NCI-H1092 treated with DMSO at 0.1 percent for 48 hours (cell line): ENCODE data around the gene TSC1.
"Not testable (repeated sequence)": the region's sequence is repeated elsewhere in the genome, so short reads cannot be mapped to it uniquely, and the experiment has no call there.

ENCODE experiments used
- DNase-seq: peaks from one replicate; lab custom pipeline; 2025; lab: John Stamatoyannopoulos, UW

TSC1 gene

DNA sequence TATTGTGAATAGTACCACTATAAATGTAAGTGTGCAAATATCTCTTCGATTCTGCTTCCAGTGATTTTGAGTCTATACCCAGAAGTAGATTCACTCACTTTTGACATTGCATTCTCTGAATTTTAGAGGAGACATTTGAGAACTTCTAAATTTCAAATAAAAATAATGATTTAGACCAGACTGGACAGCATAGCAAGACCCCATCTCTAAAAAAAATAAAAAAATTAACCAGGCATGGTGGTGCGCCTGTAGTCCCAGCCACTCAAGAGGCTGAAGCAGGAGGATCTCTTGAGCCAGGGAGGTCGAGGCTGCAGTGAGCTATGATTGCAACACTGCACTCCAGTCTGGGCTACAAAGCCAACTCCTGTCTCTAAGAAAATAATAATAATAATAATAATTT lies 32.2 kb upstream of the TSC1 start:
- no peak for DNase-seq

GRCh38 chr9:132975961-132976360 lies 31.5 kb upstream of the TSC1 start:
- DNase-seq: no peak

DNA sequence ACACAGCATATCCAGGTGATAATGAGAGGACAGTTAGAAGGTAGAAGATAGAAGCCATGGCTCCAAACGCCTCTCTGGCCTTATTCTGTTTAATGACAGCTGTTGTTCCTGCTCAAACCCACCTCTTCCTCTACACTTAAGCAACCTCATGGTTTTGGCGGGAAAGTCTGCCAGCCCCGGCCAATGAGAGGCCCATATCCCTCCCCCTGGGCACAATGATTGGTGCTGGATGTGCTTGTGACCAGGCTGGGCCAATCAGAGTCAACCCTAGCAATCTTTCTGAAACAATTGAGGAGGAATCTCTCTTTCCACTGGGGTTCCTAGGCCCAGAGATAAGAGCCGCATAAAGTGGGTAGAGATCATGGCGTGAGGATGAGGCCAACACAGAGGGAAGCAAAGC lies 29.3 kb upstream of the TSC1 start:
- no peak for DNase-seq

- no peak for DNase-seq
Measured at GRCh38 chr9:132973166-132973565, 28.8 kb upstream of the TSC1 start.

GRCh38 chr9:132970324-132971062 lies 26.1 kb upstream of the TSC1 start:
- no peak for DNase-seq

- no peak for DNase-seq
Measured at GRCh38 chr9:132969783-132970182, 25.4 kb upstream of the TSC1 start.

DNA sequence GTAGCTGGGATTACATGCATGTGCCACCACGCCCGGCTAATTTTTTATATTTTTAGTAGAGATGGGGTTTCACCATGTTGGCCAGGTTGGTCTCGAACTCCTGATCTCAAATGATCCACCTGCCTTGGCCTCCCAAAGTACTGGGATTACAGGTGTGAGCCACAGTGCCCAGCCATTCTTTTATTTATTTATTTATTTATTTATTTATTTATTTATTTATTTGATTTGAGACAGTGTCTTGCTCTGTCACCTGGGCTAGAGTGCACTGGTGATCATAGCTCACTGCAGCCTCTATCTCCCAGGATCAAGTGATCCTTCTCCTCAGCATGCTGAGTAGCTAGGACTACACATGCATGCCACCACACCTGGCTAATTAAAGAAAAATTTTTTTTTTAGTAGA lies 23.5 kb upstream of the TSC1 start:
- not testable (repeated sequence) for DNase-seq

DNA sequence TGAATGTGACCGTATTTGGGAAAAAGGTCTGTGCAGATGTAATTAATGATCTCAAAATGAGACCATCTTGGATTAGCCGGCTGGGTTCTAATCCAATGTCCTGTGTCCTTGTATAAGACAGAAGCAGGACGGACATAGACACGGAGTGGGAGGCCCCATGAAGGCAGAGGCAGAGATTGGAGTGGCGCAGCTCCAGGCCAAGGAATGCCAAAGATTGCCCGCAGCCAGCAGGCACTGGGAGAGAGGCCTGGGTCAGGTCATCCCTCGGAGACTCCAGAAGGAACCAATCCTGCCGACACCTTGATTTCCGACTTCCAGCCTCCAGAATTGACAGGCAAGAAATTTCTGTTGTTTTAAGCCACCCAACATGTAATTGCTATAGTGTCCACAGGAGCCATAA lies 21.1 kb upstream of the TSC1 start:
- DNase-seq: no peak

- no peak for DNase-seq
Measured at GRCh38 chr9:132961002-132961401, 16.6 kb upstream of the TSC1 start.

GRCh38 chr9:132957805-132958204 lies 13.4 kb upstream of the TSC1 start:
- no peak for DNase-seq

- no peak for DNase-seq
Measured at GRCh38 chr9:132955768-132956167, 11.4 kb upstream of the TSC1 start.

DNA sequence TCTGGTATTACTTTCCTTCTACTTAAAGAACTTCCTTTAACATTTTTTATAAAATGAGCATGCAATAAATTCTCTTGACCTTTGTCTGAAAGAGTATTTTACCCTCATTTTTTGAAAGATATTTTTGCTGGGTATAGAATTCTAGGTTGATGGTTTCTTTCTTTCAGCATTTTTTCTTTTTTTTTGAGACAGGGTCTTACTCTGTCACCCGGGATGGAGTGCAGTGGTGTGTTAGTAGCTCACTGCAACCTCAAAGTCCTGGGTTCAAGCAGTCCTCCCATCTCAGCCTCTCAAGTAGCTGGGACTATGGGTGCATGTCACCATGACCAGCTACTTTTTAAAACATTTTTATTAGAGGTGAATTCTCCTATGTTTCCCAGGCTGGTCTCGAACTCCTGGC lies 10.7 kb upstream of the TSC1 start:
- DNase-seq: no peak

DNA sequence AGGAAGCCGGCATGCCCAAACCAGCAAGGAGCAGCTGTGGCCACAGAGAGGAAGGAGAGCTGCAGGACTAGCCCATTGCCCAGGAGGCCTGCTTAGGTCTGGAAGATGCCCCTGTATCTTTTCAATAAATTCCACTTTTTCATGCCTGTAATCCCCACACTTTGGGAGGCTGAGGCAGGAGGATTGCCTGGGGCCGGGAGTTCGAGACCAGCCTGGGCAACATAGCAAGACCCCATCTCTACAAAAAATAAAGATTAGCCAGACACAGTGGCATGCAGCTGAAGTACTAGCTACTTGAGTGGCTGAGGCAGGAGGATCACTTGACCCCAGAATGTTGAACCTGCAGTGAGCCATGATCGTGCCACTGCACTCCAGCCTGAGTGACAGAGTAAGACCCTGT lies 5.3 kb upstream of the TSC1 start:
- DNase-seq: no peak

GRCh38 chr9:132948482-132949050 lies 4.2 kb upstream of the TSC1 start:
- DNase-seq: no peak

- no peak for DNase-seq
Measured at GRCh38 chr9:132947756-132948155, 3.3 kb upstream of the TSC1 start.

DNA sequence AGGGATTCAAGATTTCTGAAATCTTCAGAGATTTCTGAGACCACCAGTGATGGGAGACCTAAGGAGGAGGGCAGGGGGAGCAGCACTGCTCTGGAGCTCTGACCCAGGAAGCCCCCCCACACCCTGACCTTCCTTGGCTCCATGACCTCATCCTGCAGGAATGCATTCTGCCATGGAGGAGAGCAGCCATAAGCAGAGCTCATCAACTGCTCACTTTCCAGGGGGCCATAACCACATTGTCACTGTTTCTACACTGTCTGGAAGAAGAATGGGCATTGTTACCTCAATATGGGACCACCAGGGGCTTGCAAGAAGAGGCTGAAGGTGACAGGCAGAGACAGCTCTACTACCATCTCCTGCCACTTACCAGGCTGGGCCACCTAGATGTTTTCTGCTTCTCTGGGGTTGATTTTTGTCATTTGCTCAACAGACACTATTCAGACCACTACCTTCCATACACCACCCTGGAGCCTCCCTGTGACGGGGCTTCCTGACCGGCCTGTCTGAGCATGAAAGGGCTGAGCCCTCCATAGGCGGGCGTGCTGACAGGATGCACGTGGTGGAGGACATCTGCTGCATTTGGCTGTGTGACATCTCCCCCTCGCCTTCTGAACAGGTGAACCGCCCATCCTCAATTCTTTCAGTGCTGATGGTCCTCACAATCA lies 2.3 kb upstream of the TSC1 start:
- DNase-seq: no peak

DNA sequence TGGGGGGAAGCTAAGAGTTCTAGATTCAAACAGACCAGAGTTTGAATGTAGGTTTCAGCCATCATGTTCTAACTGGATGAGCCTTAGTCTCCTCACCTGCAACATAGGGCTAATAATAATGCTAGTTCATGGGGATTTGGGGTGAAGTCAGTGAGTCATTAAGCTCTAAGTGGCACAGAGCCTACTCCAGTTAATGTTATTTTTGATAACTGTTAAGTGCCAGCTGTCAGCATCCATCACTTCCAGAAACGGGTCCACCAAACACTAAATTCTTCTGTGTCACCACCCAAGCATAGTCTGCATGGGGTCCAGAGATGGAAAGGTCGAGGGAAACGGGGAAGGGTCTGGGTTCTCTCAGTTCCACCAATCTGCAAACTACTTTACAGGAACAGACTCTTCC lies 1.8 kb upstream of the TSC1 start:
- no peak for DNase-seq

DNA sequence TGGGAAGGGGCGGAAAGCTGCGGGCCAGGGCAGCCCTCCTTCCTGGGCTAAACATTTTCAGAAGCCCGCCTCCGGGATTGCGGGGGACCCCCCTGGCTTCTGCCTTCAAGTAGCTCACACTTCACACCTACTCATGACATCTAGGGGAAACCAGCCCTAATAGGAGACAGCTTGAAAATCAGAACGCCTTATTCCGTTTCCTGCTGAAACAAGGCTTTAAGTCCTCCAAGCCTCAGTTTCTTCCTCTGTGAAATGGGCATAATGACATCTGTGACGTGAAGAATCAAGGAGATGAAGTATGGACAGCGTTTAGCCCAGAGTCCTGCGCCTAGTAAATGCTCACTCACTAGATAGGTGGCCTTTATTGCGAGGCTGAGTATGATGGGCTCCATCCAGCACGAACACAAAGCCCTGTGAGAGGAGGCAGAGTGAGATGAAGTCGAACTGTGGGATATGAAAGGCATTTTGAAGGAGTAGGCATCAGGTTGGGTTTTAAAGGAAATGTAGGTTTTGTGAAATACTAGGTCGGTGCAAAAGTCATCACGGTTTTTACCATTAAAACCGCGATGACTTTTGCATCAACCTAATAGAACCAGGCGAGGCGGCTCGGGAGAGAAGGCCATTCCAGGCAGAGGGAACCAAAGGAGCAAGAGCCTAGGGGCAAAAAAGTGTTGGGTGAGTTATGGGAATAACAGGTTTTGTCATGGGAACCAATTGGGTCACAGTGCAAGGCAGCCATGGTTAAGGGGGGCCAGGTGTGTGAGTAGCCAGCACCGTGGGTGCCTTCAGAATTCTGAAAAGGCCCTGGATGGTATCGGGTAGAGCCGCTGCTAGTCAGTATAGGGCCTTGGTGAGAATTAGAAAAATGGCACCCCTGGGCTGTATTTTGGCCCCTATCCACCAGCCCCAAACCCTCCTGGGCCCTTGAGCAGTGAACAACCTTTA lies 1.0 kb upstream of the TSC1 start:
- no peak for DNase-seq

DNA sequence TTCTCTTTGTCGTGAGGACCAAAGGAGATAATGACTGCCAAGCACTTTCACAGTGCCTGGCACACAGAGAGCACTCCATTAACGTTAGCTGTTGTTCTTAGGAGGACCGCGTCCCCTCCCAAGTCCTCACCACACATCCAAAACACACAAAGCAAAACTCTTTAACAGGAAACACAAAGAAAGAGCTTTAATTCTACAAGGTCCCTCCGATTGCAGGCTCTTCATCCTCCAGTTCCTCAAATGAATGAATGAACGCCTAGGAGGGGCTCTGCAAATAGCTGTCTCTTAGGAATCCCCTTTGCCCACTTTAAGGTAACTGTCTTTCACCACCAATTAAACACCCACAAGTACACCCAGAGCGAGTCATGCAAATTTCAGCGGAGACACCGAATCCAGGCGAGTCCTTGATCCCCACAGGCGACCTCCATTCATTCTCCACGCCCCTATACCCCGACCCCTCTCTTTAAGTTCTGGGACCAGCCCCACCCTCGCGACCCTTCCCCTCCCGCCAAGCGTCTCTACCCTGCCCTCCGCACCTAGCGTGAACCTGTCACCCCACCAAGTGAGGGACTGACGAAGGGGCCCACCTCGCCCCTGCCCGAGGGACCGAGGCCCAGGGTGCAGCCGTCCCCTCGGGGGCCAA lies 644 bp downstream of the TSC1 start:
- DNase-seq: no peak

DNA sequence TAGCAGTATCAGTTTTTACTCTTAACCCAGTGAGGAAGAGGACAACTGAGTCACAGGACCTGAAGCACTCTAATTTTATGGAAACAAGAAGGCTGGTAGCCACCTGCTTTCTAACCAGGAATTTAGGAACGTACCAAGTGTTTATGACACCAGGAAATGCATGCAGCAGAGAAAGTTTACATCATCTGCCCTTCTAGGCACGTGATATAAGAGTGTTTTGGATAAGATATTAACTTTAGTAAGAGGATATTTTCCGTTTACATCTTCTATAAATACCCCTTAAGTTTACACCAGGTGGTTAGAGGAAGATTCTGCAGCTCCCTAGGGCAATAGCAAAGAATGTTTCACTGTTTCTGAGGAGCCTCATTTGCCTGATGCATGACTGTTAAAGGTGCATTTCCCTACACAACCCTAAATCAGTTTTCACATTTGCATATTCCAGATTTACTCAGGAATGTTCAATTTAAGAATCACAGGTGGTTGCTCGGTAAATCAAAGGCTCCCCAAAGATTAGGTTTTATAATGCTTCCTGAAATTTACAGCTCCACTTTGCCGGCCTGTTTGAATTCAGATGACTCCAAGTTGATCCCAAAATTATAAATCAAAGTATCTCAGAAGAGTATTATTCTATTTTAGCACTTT lies 1.8 kb downstream of the TSC1 start:
- no peak for DNase-seq

GRCh38 chr9:132939169-132939568 lies 5.2 kb downstream of the TSC1 start:
- no peak for DNase-seq
